KOPT-K1 (cell line): ENCODE results near the gene DHODH.
"Not testable (repeated sequence)": the region's sequence is repeated elsewhere in the genome, so short reads cannot be mapped to it uniquely, and the experiment has no call there.

Experiments
- H3K27ac ChIP-seq: fragments of 200-600 bp; sonication (generic); 2 replicates; pipeline ENCODE4 v1.5.1; 2016; ENCODE audit warnings: antibody characterized with exemption, mild to moderate bottlenecking, low read depth, low read length; ENCODE audit not compliant: poor library complexity, severe bottlenecking
- H3K36me3 ChIP-seq: fragments of 200-600 bp; sonication (generic); 2 replicates; pipeline ENCODE4 v1.5.1; 2017; ENCODE audit warnings: antibody characterized with exemption, mild to moderate bottlenecking, low read length, moderate library complexity; ENCODE audit not compliant: insufficient read depth
- H3K9me3 ChIP-seq: fragments of 200-600 bp; sonication (generic); 2 replicates; pipeline ENCODE4 v1.5.1; 2017; ENCODE audit warnings: antibody characterized with exemption, low read length, mild to moderate bottlenecking; ENCODE audit not compliant: insufficient read depth, poor library complexity, severe bottlenecking

DHODH gene

DNA sequence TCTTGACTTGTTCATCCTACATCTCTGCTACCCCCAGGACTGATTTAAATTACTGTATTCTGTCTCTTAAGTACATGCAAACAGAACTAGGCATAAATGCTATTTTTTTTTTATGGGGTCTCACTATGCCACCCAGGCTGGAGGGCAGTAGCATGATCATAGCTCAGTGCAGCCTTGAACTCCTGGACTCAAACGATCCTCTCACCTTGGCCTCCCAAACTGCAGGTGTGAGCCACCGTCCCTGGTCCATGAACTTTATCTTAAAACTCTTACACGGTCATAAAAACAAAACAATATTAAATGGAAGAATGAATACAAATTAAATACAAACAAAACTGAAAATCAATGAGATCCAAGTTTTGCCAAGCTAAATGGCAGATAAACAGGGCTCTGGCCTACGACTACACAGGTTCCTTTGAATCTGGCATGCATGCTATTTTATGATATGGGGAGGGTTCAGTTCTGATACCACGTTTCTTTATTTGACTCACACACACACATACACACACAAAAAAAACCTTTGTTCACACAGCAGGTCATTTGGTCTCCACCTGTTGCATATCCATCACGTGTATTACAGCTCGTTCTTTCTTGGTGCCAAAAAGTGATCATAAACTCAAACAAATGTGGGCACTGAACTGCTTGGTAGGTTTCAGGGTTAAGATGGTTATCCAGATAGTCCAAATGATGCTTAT lies 7.2 kb upstream of the DHODH start:
- Histone ChIP-seq H3K36me3 (no peaks in the 10 kb centered on the region), H3K9me3 (no peaks in the 10 kb centered on the region), H3K27ac (no peak overlapping the region)

- Histone ChIP-seq H3K9me3 (no peaks in the 10 kb centered on the region), H3K27ac (no peak overlapping the region), H3K36me3 (no peaks in the 10 kb centered on the region)
Observed at GRCh38 chr16:72002619-72003018, 5.9 kb upstream of the DHODH start.

DNA sequence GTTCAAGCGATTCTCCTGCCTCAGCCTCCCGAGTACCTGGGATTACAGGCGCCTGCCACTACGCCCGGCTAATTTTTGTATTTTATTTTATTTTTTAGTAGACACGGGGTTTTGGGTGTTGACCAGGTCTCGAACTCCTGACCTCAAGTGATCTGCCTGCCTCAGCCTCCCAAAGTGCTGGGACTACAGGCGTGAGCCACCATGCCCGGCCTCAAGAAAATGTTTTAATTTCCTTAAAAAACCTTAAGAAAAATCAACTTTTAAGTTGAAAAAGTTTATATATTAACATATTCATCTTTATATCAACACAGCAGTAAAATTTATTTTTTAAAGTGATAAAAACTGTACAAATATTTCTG lies 500 bp upstream of the DHODH start:
- Histone ChIP-seq H3K36me3 (peaks cover 14% of the 10 kb centered on the region), H3K27ac (peak overlapping the region; percentile 68)
- H3K9me3 ChIP-seq, result not testable (repeated sequence)

DNA sequence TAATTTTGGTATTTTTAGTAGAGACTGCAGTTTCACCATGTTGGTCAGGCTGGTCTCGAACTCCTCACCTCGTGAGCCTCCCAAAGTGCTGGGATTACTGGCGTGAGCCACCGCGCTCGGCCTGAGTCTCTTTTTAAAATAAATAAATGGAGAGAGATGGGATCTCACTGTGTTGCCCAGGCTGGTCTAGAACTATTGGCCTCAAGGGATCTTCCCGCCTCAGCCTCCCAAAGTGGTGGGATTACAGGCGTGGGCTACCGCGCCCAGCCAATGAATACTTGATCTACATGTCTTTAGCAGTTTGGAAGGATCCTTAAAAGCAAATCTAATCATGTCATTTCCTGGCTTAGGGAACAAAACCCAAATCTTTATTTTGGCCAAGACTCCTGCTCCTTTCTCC lies 1.2 kb downstream of the DHODH start:
- Histone ChIP-seq H3K9me3 (no peaks in the 10 kb centered on the region), H3K36me3 (peaks cover 30% of the 10 kb centered on the region), H3K27ac (no peak overlapping the region)

DNA sequence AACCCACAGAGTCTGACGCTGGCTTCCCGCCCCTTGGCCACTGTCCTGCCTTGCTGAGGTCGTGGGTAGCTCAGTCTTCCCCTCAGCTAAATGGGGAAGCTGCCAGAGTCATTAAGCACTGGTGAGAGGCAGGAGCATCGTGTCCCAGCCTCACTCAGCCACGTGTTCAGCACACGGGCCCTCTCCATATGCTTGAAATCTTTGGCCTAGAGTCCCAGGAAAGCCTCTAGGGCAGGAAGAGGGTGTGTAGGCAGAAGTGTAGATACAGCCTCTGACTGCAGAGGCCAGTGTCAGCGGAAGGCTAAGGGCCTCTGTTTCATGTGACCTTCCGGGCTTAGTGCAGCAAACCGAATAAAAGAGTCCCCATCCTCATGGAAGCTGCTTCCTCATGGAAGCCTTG lies 4.1 kb downstream of the DHODH start:
- H3K9me3 ChIP-seq, result no peaks in the 10 kb centered on the region
- H3K27ac ChIP-seq, result no peak overlapping the region

GRCh38 chr16:72013389-72013788 lies 4.8 kb downstream of the DHODH start:
- H3K27ac ChIP-seq, result no peak overlapping the region
- H3K36me3 ChIP-seq, result peaks cover 65% of the 10 kb centered on the region
- no peaks in the 10 kb centered on the region for H3K9me3 ChIP-seq

More for the DNA sequence above, 4.1 kb downstream of the DHODH start:
- peaks cover 58% of the 10 kb centered on the region for H3K36me3 ChIP-seq

DNA sequence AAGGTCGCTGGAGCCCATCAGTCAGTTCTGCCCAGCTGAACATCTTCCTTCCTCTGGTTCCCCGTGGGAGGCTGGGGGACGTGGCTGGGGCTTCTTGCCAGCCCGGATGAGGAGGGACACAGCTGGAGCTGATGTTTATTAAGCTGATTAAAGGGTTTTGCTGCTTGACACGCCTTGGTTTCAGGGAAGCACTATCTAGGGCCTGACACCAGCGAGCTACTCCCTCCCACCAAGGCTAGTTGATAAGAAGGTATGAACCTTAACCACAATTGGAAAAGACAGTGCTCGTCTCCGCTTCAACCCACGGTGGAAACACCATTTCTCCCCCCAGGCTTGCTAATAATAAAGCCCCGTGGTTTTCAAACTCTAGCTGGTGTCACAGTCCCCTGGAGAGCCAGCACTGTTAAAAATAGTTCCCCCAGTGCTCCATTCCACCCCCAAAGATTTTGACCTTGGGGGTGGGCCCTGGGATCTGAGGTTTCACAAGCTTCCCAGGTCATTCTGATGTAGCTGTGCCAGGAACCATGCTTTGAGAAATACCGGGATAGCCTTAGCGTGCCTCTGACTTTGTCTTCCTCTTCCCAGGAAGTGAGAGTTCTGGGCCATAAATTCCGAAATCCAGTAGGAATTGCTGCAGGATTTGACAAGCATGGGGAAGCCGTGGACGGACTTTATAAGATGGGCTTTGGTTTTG lies 5.5 kb downstream of the DHODH start:
- no peaks in the 10 kb centered on the region for H3K9me3 ChIP-seq
- H3K27ac ChIP-seq, result no peak overlapping the region
- H3K36me3 ChIP-seq, result peaks cover 71% of the 10 kb centered on the region

DNA sequence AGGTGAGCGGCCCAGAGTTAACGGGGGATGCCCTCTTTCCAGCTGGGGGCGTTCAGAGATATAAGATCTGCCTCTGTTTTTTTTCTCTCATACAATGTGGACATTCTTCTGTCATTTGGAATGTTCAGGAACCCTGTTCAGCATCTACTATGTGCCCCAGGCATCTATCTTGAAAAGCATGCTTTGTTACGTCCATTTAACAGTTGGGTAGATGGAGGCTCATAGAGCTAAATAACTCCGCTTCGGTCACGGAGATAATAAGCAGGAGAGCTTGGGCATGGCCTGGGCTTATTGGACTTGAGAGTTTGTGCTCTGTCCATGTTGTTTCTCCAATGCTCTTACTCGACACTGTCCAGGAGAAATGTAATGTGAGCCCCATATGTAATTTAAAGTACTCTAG lies 6.1 kb downstream of the DHODH start:
- H3K36me3 ChIP-seq, result peaks cover 76% of the 10 kb centered on the region
- H3K27ac ChIP-seq, result no peak overlapping the region
- H3K9me3 ChIP-seq, result no peaks in the 10 kb centered on the region

DNA sequence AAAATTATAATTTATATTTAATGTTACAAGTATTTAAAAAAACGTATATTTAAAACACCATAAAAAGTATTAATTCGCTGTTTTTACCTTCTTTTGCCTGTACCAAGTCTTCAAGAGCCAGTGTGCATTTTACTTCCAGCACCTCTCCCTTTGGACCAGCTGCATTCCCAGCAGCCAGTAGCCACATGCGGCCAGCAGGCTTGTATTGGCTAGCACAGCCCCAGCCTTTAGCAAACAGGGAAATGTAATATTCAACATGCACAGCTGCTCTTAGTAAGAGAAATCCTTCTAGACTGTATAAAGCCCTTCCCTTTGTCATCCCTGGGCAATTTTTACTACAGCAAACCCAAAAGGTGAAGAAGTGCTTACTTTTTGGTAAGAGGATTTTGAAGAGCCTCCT lies 6.6 kb downstream of the DHODH start:
- peaks cover 76% of the 10 kb centered on the region for H3K36me3 ChIP-seq
- H3K27ac ChIP-seq, result no peak overlapping the region
- H3K9me3 ChIP-seq, result no peaks in the 10 kb centered on the region

DNA sequence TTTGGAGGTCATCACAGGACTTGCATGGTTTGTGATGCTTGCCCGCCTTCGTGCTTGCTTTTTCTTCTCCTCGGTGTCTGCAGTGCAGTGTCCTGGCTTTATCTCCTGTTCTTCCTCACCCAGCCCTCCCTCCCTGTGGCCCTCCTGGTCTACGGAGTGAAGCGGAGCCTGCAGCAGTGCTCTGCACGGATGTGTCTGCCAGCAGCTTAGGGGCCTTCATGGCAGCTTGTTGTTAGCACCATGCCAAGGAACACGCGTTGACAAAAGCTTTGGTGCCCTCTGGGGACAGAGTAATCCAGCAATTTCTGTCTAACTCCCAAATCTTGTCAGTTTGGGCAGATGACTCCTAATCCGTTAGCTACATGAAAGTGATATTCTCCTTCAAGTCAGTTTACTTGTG lies 9.9 kb downstream of the DHODH start:
- Histone ChIP-seq H3K27ac (no peak overlapping the region), H3K36me3 (peaks cover 88% of the 10 kb centered on the region), H3K9me3 (no peaks in the 10 kb centered on the region)

DNA sequence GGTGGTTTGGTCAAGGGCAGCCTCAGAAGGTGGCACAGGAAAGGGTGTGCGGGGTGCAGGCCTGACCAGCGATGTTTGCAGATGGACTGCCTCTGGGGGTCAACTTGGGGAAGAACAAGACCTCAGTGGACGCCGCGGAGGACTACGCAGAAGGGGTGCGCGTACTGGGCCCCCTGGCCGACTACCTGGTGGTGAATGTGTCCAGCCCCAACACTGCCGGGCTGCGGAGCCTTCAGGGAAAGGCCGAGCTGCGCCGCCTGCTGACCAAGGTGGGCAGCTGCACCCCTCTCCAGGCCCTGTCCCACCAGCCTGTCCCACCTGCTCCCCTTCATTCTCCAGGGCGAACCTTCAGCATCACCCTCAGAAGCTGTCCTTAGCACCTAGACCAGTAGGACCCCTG lies 12.5 kb downstream of the DHODH start:
- Histone ChIP-seq H3K27ac (no peak overlapping the region), H3K36me3 (peaks cover 89% of the 10 kb centered on the region), H3K9me3 (no peaks in the 10 kb centered on the region)

DNA sequence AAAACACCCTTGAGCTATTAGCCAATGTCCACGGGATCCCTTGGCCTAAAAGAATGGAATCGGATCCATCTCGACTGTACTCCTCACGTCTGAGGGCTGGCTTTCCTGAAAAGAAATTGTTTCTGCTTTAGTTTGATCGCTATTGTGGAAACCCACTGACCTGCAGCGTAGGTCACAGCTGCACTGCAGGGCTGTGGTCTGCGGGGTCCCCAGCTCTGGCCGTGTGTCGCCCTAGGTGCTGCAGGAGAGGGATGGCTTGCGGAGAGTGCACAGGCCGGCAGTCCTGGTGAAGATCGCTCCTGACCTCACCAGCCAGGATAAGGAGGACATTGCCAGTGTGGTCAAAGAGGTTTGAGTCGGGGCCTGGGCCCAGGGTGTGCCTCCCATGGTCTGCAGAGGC lies 13.6 kb downstream of the DHODH start:
- H3K36me3 ChIP-seq, result peaks cover 80% of the 10 kb centered on the region
- H3K27ac ChIP-seq, result no peak overlapping the region

GRCh38 chr16:72023962-72024361 lies 15.4 kb downstream of the DHODH start:
- no peaks in the 10 kb centered on the region for H3K9me3 ChIP-seq
- H3K27ac ChIP-seq, result no peak overlapping the region
- peaks cover 67% of the 10 kb centered on the region for H3K36me3 ChIP-seq

More for the DNA sequence above, 13.6 kb downstream of the DHODH start:
- no peaks in the 10 kb centered on the region for H3K9me3 ChIP-seq

- Histone ChIP-seq H3K27ac (no peak overlapping the region), H3K36me3 (peaks cover 61% of the 10 kb centered on the region), H3K9me3 (no peaks in the 10 kb centered on the region)
Observed at GRCh38 chr16:72024862-72025382, 16.4 kb downstream of the DHODH start.

- Histone ChIP-seq H3K9me3 (no peaks in the 10 kb centered on the region), H3K27ac (no peak overlapping the region), H3K36me3 (peaks cover 60% of the 10 kb centered on the region)
Observed at GRCh38 chr16:72025404-72026114, 17.0 kb downstream of the DHODH start.
